OCI-LY1 (cell line): ENCODE results near the gene CALB2.

Experiments
- H2AFZ ChIP-seq: fragments of 200-600 bp; sonication (generic), shearing (Covaris generic); 2 replicates; pipeline ENCODE4 v1.6.0; 2014; ENCODE audit warnings: antibody characterized with exemption, mild to moderate bottlenecking, low read length
- H3F3A ChIP-seq: fragments of 200-600 bp; sonication (generic), shearing (Covaris generic); 2 replicates; pipeline ENCODE4 v1.6.0; 2014; ENCODE audit warnings: mild to moderate bottlenecking, antibody characterized with exemption, low read length, moderate library complexity; ENCODE audit not compliant: insufficient read depth
- H3K27ac ChIP-seq: fragments of 200-600 bp; sonication (generic); 2 replicates; pipeline ENCODE4 v1.5.1; 2014; ENCODE audit warnings: low read length, mixed run types, mild to moderate bottlenecking, low read depth; ENCODE audit not compliant: poor library complexity, severe bottlenecking
- H3K27me3 ChIP-seq: fragments of 200-600 bp; sonication (generic); 2 replicates; pipeline ENCODE4 v1.6.0; 2014; ENCODE audit warnings: antibody characterized with exemption, mild to moderate bottlenecking, low read length, moderate library complexity; ENCODE audit not compliant: insufficient read depth
- H3K36me3 ChIP-seq: fragments of 200-600 bp; sonication (generic); 2 replicates; pipeline ENCODE4 v1.6.1; 2014; ENCODE audit warnings: mild to moderate bottlenecking, antibody characterized with exemption, low read length, moderate library complexity, mixed read lengths; ENCODE audit not compliant: insufficient read depth
- H3K4me1 ChIP-seq: fragments of 200-600 bp; sonication (generic); 2 replicates; pipeline ENCODE4 v1.5.1; 2014; ENCODE audit warnings: mild to moderate bottlenecking, low read length, moderate library complexity; ENCODE audit not compliant: insufficient read depth, severe bottlenecking
- H3K4me2 ChIP-seq: fragments of 200-600 bp; sonication (generic), shearing (Covaris generic); 2 replicates; pipeline ENCODE4 v1.6.1; 2014; ENCODE audit warnings: low read length
- H3K4me3 ChIP-seq: fragments of 200-600 bp; sonication (generic); 2 replicates; pipeline ENCODE4 v1.5.1; 2014; ENCODE audit warnings: low read length, low read depth, mild to moderate bottlenecking, mixed read lengths; ENCODE audit not compliant: poor library complexity, severe bottlenecking
- H3K79me2 ChIP-seq: fragments of 200-600 bp; shearing (Covaris generic); 2 replicates; pipeline ENCODE4 v1.6.1; 2016; ENCODE audit warnings: mixed run types, low read length, mixed read lengths; ENCODE audit not compliant: insufficient read depth
- H3K9ac ChIP-seq: fragments of 200-600 bp; sonication (generic), shearing (Covaris generic); 2 replicates; pipeline ENCODE4 v1.6.1; 2014; ENCODE audit warnings: mild to moderate bottlenecking, low read length, mixed read lengths
- H3K9me2 ChIP-seq: fragments of 200-600 bp; sonication (generic), shearing (Covaris generic); 2 replicates; pipeline ENCODE4 v1.6.1; 2014; ENCODE audit warnings: low read depth, mild to moderate bottlenecking, low read length, mixed read lengths
- H3K9me3 ChIP-seq: fragments of 200-600 bp; shearing (Covaris generic); 2 replicates; pipeline ENCODE4 v1.6.1; 2014; ENCODE audit warnings: low read length, mixed read lengths
- H4K20me1 ChIP-seq: fragments of 200-600 bp; sonication (generic), shearing (Covaris generic); 2 replicates; pipeline ENCODE4 v1.6.0; 2016; ENCODE audit warnings: mild to moderate bottlenecking, low read length; ENCODE audit not compliant: insufficient read depth
- EZH2 ChIP-seq: fragments of 200-600 bp; sonication (generic), shearing (Covaris generic); IDR thresholded peaks from 2 replicates; pipeline ENCODE4 v1.8.0; 2017; ENCODE audit warnings: borderline replicate concordance, mixed run types, mild to moderate bottlenecking, antibody characterized with exemption, low read length, moderate library complexity, mixed read lengths
- TF ChIP-seq, protein P1 (sequence below): fragments of 200-600 bp; sonication (generic), shearing (Covaris generic); IDR thresholded peaks from 2 replicates; pipeline ENCODE4 v1.5.1; 2017; ENCODE audit warnings: mild to moderate bottlenecking, antibody characterized with exemption, low read length, moderate library complexity, mixed read lengths

The CALB2 gene

GRCh38 chr16:71406724-71407123 lies 48.2 kb downstream of the CALB2 start:
- Histone ChIP-seq H3K9me3 (no peaks in the 10 kb centered on the region), H3K27me3 (no peaks in the 10 kb centered on the region; the same call in 1 of the 2 replicates), H4K20me1 (no peaks in the 10 kb centered on the region), H3K9me2 (no peaks in the 10 kb centered on the region), H3K9ac (no peak overlapping the region), H3K4me1 (no peaks in the 10 kb centered on the region), H3F3A (no peaks in the 10 kb centered on the region), H3K36me3 (no peaks in the 10 kb centered on the region), H3K79me2 (no peaks in the 10 kb centered on the region), H3K27ac (no peak overlapping the region), H3K4me3 (no peak overlapping the region), H3K4me2 (no peak overlapping the region), H2AFZ (no peak overlapping the region)
- TF ChIP-seq, protein P1, sequence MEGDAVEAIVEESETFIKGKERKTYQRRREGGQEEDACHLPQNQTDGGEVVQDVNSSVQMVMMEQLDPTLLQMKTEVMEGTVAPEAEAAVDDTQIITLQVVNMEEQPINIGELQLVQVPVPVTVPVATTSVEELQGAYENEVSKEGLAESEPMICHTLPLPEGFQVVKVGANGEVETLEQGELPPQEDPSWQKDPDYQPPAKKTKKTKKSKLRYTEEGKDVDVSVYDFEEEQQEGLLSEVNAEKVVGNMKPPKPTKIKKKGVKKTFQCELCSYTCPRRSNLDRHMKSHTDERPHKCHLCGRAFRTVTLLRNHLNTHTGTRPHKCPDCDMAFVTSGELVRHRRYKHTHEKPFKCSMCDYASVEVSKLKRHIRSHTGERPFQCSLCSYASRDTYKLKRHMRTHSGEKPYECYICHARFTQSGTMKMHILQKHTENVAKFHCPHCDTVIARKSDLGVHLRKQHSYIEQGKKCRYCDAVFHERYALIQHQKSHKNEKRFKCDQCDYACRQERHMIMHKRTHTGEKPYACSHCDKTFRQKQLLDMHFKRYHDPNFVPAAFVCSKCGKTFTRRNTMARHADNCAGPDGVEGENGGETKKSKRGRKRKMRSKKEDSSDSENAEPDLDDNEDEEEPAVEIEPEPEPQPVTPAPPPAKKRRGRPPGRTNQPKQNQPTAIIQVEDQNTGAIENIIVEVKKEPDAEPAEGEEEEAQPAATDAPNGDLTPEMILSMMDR = no peak
- no peak for TF ChIP-seq EZH2

DNA sequence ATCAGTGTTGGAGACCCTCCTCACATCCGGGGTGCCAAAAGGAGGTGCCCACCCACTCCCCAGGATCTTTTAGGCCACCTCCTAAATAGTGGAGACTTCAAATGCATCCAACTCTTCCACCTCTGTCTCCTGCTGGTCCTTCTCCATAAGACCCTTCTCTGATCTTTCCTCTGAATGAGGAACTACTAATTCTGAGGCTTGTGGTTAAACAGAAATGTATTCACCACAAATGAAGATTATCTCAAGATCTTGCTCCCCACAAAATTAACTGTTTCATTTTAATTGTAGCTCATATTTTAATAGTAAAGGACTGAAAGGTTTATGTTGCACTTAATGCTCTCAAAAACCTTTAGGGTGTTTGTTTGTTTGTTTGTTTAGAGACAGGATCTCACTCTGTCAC lies 49.2 kb downstream of the CALB2 start:
- Histone ChIP-seq H3K9me3 (no peaks in the 10 kb centered on the region), H3K36me3 (no peaks in the 10 kb centered on the region), H3K79me2 (no peaks in the 10 kb centered on the region), H3K27me3 (no peaks in the 10 kb centered on the region; the same call in 1 of the 2 replicates), H3K9me2 (no peaks in the 10 kb centered on the region), H3K4me3 (no peak overlapping the region), H3K4me1 (no peaks in the 10 kb centered on the region), H4K20me1 (no peaks in the 10 kb centered on the region), H3K9ac (no peak overlapping the region), H3K4me2 (no peak overlapping the region), H3K27ac (no peak overlapping the region), H2AFZ (no peak overlapping the region), H3F3A (no peaks in the 10 kb centered on the region)
- TF ChIP-seq, protein P1 = no peak
- TF ChIP-seq EZH2 = no peak

DNA sequence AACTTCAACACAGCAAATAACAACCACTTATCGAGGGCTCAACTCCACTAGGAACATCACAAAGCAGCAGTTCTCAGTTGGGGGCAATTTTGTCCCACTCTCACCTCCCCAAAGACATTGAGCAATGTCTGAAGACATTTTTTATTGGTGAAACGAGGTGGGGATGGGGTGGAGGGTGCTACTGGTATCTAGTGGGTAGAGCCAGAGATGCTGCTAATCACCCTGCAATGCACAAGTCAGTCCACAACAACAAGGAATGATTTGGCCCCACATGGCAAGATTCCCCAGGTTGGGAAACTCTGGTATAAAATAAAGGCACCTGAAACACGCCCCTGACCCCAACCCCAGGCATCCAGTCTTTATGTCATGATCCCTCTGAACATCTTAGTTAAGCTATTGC lies 50.0 kb downstream of the CALB2 start:
- no peaks in the 10 kb centered on the region for H3K36me3 ChIP-seq
- H3K9me3 ChIP-seq = no peaks in the 10 kb centered on the region
- H3F3A ChIP-seq = no peaks in the 10 kb centered on the region
- TF ChIP-seq, protein P1 = no peak
- no peak for TF ChIP-seq EZH2
- H3K27me3 ChIP-seq = no peaks in the 10 kb centered on the region; the same call in 1 of the 2 replicates
- H3K4me2 ChIP-seq = no peak overlapping the region
- no peak overlapping the region for H3K9ac ChIP-seq
- no peaks in the 10 kb centered on the region for H4K20me1 ChIP-seq
- H3K9me2 ChIP-seq = no peaks in the 10 kb centered on the region
- no peak overlapping the region for H3K27ac ChIP-seq
- no peaks in the 10 kb centered on the region for H3K79me2 ChIP-seq
- no peak overlapping the region for H2AFZ ChIP-seq
- no peaks in the 10 kb centered on the region for H3K4me1 ChIP-seq
- no peak overlapping the region for H3K4me3 ChIP-seq
